ENCODE data around the gene BTBD17.

BTBD17 gene

GRCh38 chr17:74404789-74405188 is 43.1 kb upstream of the BTBD17 start:
- H3K4me3 ChIP-seq (ENCODE audit: low read depth, low read length) = no peak overlapping the region
- TF ChIP-seq CTCF (IDR thresholded peaks at IDR 0.05; ENCODE audit: insufficient read depth, low read length, missing control alignments) = no peak
- no peak for DNase-seq (ENCODE audit: low read depth, low spot score)
- ChIA-PET CTCF (no interaction called here), POLR2A (no interaction called here)

- ChIA-PET CTCF (no interaction called here), POLR2A (no interaction called here)
- no peak for DNase-seq (ENCODE audit: low read depth, low spot score)
- TF ChIP-seq CTCF (IDR thresholded peaks at IDR 0.05; ENCODE audit: insufficient read depth, low read length, missing control alignments) = no peak
- no peak overlapping the region for H3K4me3 ChIP-seq (ENCODE audit: low read depth, low read length)
Measured at GRCh38 chr17:74404218-74404617, 42.5 kb upstream of the BTBD17 start.

GRCh38 chr17:74403512-74404137 is 42.0 kb upstream of the BTBD17 start:
- no peak for DNase-seq (ENCODE audit: low read depth, low spot score)
- ChIA-PET POLR2A (no interaction called here), CTCF (interaction anchor here (0.7 kb wide), 1 partner anchor 54 kb away, joined by 3 read pairs; no protein-coding TSS in a partner anchor)
- no peak overlapping the region for H3K4me3 ChIP-seq (ENCODE audit: low read depth, low read length)
- TF ChIP-seq CTCF (IDR thresholded peaks at IDR 0.05; ENCODE audit: insufficient read depth, low read length, missing control alignments) = no peak

- POLR2A ChIA-PET = no interaction called here
- no peak for DNase-seq (ENCODE audit: low read depth, low spot score)
- CTCF ChIA-PET = no interaction called here
- TF ChIP-seq CTCF (IDR thresholded peaks at IDR 0.05; ENCODE audit: insufficient read depth, low read length, missing control alignments) = no peak
- no peak overlapping the region for H3K4me3 ChIP-seq (ENCODE audit: low read depth, low read length)
Measured at GRCh38 chr17:74402048-74402447, 40.4 kb upstream of the BTBD17 start.

- no peak for TF ChIP-seq CTCF (IDR thresholded peaks at IDR 0.05; ENCODE audit: insufficient read depth, low read length, missing control alignments)
- CTCF ChIA-PET = interaction anchor here (1.1 kb wide), 1 partner anchor 61 kb away, joined by 4 read pairs; no protein-coding TSS in a partner anchor
- POLR2A ChIA-PET = no interaction called here
- no peak overlapping the region for H3K4me3 ChIP-seq (ENCODE audit: low read depth, low read length)
- DNase-seq (ENCODE audit: low read depth, low spot score) = no peak
Measured at GRCh38 chr17:74396567-74396966, 34.9 kb upstream of the BTBD17 start.

DNA sequence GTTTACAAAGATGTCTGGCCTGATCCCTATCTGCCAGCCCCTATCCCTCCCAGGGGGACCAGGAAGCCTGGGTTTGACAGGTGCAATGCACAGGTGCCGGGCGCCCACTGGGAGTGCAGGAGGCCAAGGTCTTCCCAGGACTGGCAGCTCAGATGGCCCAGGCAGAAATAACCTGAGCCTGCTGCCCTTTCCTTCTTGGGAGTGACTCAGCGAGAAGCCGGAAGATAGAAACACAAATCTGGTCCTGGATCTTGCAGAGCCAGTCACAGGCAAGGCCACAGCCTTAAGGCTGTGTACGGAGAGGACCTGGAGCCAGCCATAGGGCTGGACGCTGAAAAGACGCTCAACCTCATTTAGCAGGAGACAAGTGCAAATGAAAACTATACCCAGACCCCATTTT is 33.3 kb upstream of the BTBD17 start:
- ChIA-PET POLR2A (no interaction called here), CTCF (interaction anchor here (1.4 kb wide), 1 partner anchor 27 kb away, joined by 5 read pairs; the partner anchor contains the start of gene GPR142)
- DNase-seq (ENCODE audit: low read depth, low spot score) = no peak
- no peak for TF ChIP-seq CTCF (IDR thresholded peaks at IDR 0.05; ENCODE audit: insufficient read depth, low read length, missing control alignments)
- H3K4me3 ChIP-seq (ENCODE audit: low read depth, low read length) = no peak overlapping the region

Measured in AG04449 (cell line).